Spleen (tissue), 7 donors: ENCODE results near the gene HSBP1.

Experiments used
- CTCF ChIP-seq, 11 experiments: fragments of 200-600 bp in 7 of 11; fragments of 450-650 bp in 4 of 11; sonication (generic) in 4 of 11; IDR thresholded peaks in 8 of 11; conservative IDR thresholded peaks in 3 of 11; 1 replicate in 7 of 11; 2 replicates in 4 of 11; pipeline versions ENCODE4 v1.4.0 to v1.8.0; 2016 to 2021; ENCODE audit warnings: antibody characterized with exemption in 11 of 11, inconsistent platforms in 4 of 11, mild to moderate bottlenecking in 1 of 11
- POLR2A ChIP-seq, 3 donors: fragments of 450-650 bp; IDR thresholded peaks; one replicate each; pipeline ENCODE4 v1.5.1; 2017; ENCODE audit warnings: antibody characterized with exemption in 3 of 3, mild to moderate bottlenecking in 1 of 3
- POLR2AphosphoS5 ChIP-seq, 3 donors: sonication (generic); formaldehyde crosslinking; IDR thresholded peaks; one replicate each; pipeline ENCODE4 v1.5.1; 2017; ENCODE audit warnings: antibody characterized with exemption in 3 of 3
- donor health status: DM: no; HTN: no; CAD: no; lungs with moderate emphysema.
- donor health status: DM: no; HTN: no; CAD: no.
- donor health status: DM: no; HTN: no; CAD: no.

GRCh38 chr16:83833921-83834320 lies 26.1 kb downstream of the HSBP1 start:
- TF ChIP-seq POLR2A (IDR thresholded peaks at IDR 0.05) (no peak), CTCF (IDR thresholded peaks at IDR 0.05 in 8 of 11, conservative IDR thresholded peaks at IDR 0.05 in 3 of 11) (no peak), POLR2AphosphoS5 (IDR thresholded peaks at IDR 0.05) (no peak)
